Fibroblast of peridontal ligament (primary cell): ENCODE data around the gene ZFP36.
"Not testable (repeated sequence)": the region's sequence is repeated elsewhere in the genome, so short reads cannot be mapped to it uniquely, and the experiment has no call there.

Source experiments
- DNase-seq: peaks from one replicate; pipeline ENCODE4 v3.0.0-alpha.2; 2010; ENCODE audit errors: extremely low read depth

The ZFP36 gene

GRCh38 chr19:39406656-39407409 lies at the start of gene ZFP36:
Gene ZFP36 (plus strand): TSS chr19:39406847. CDS start chr19:39406905, 58 bp downstream.
- peak; percentile 89 for DNase-seq

- no peak for DNase-seq
Observed at GRCh38 chr19:39359026-39359425, 47.6 kb upstream of the ZFP36 start.

- DNase-seq: no peak
Observed at GRCh38 chr19:39360599-39360998, 46.0 kb upstream of the ZFP36 start.

- peak; percentile 49 for DNase-seq
Observed at GRCh38 chr19:39362682-39363657, 43.7 kb upstream of the ZFP36 start.

- peak; percentile 80 for DNase-seq
Observed at GRCh38 chr19:39363901-39364457, 42.7 kb upstream of the ZFP36 start.

- no peak for DNase-seq
Observed at GRCh38 chr19:39365531-39365930, 41.1 kb upstream of the ZFP36 start.

GRCh38 chr19:39369200-39369599 lies 37.4 kb upstream of the ZFP36 start:
- DNase-seq: no peak

GRCh38 chr19:39370735-39371134 lies 35.9 kb upstream of the ZFP36 start:
- DNase-seq: no peak

GRCh38 chr19:39372047-39372802 lies 34.4 kb upstream of the ZFP36 start:
- DNase-seq: peak; percentile 98

- no peak for DNase-seq
Observed at GRCh38 chr19:39372941-39373340, 33.7 kb upstream of the ZFP36 start.

GRCh38 chr19:39375929-39376328 lies 30.7 kb upstream of the ZFP36 start:
- no peak for DNase-seq

GRCh38 chr19:39377373-39378362 lies 29.0 kb upstream of the ZFP36 start:
- DNase-seq: no peak

- not testable (repeated sequence) for DNase-seq
Observed at GRCh38 chr19:39379366-39379765, 27.3 kb upstream of the ZFP36 start.

GRCh38 chr19:39379865-39380396 lies 26.7 kb upstream of the ZFP36 start:
- no peak for DNase-seq

- no peak for DNase-seq
Observed at GRCh38 chr19:39380521-39381502, 25.8 kb upstream of the ZFP36 start.

- DNase-seq: no peak
Observed at GRCh38 chr19:39381910-39382611, 24.6 kb upstream of the ZFP36 start.

GRCh38 chr19:39382991-39383828 lies 23.4 kb upstream of the ZFP36 start:
- no peak for DNase-seq
